Daoy (cell line): ENCODE measurements around the gene RRH. TPM values are rescaled to one million over a fixed set of nuclear protein-coding genes. Genes with fewer than 3 reads are reported as not detected.
"Not testable (repeated sequence)": the region's sequence is repeated elsewhere in the genome, so short reads cannot be mapped to it uniquely, and the experiment has no call there.

Experiments used
- DNase-seq: peaks from one replicate; pipeline ENCODE4 v3.0.0-alpha.2; 2015; ENCODE audit warnings: low read depth
- total RNA-seq: library from RNA; depleted of rRNA; stranded (reverse); fragments of >200 nt; shearing (Covaris generic); gene quantifications from 2 replicates; pipeline ENCODE4 v1.2.3, GENCODE V29; 2014

Gene RRH
- total RNA-seq, 1 experiment from 2014 or later, result not detected

- DNase-seq, result no peak
Observed at GRCh38 chr4:109846395-109847098, 18.8 kb downstream of the RRH start.

- DNase-seq, result no peak
Observed at GRCh38 chr4:109847896-109848442, 20.2 kb downstream of the RRH start, which contains the start of gene LRIT3. LRIT3 (plus strand) TSS chr4:109848107; CDS start chr4:109848202, 95 bp downstream.

- no peak for DNase-seq
Observed at GRCh38 chr4:109848501-109848900, 20.7 kb downstream of the RRH start.

GRCh38 chr4:109850601-109851000, 22.8 kb downstream of the RRH start:
- no peak for DNase-seq

- DNase-seq, result not testable (repeated sequence)
Observed at GRCh38 chr4:109859426-109860300, 31.9 kb downstream of the RRH start.

- DNase-seq, result no peak
Observed at GRCh38 chr4:109861271-109861670, 33.5 kb downstream of the RRH start.

DNA sequence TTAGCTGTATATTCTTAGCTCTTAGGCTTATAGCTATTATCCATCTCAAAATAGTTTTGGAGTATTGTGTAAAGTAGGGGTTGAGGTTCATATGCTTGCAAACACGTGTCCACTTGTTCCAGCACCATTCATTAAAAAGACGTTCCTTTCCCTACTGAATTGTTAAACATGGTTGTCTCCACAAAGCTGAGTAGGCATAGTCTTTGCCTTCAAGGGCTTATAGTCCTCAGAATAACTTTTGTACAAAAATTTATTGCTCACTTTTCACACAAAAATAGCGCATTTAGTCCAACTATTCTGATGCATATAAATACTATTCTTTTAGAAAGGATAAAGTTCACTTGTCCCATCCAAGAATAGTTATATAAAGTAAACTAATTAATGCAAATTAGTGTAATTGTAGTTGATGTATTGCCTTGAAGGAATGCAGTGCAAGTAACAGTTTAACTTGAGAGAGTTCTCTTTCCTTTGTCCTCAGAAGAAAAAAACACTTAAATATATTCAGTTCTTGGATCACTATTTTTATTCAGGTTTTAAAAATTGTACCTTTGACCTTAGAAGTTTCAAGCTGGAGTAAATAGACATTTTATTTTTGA, 34.2 kb downstream of the RRH start:
- DNase-seq, result no peak

DNA sequence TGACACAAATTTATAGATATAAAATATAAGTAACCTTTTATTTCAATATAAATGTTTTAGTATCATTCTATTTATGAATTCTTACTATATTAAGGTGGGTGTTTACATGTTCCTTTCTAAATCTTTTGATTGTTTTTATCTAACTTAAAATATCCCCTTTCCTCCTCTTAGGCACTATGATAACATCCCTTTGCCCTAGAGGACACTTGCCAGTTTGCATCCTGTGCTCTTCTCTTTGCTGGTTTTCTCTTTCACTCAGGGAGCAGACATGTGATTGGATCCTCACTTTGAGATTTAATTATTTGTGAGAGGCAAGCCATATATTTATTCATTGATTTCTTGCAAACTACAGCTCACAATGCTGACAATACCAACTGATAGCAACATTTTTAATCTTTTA, 36.4 kb downstream of the RRH start:
- DNase-seq, result no peak

- no peak for DNase-seq
Observed at GRCh38 chr4:109870061-109870460, 42.3 kb downstream of the RRH start.

DNA sequence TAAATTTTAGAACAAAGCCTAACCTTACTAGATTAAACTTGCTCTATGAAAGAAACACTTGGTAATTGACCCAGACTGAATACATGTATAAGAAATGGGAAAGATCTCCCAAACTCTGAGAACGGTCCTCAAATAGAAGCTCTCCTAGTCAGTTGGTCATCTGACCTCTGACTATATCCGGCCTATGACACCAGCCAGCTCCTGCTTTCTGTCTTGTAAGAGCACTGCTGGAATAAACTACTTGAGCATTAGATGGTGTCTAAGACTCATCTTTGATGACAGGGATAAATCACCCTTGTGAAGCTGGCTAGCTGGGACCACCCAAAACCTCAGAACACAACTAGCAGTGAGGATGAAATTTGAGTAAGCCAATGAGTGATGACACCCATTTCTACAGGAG, 44.3 kb downstream of the RRH start:
- DNase-seq, result no peak

DNA sequence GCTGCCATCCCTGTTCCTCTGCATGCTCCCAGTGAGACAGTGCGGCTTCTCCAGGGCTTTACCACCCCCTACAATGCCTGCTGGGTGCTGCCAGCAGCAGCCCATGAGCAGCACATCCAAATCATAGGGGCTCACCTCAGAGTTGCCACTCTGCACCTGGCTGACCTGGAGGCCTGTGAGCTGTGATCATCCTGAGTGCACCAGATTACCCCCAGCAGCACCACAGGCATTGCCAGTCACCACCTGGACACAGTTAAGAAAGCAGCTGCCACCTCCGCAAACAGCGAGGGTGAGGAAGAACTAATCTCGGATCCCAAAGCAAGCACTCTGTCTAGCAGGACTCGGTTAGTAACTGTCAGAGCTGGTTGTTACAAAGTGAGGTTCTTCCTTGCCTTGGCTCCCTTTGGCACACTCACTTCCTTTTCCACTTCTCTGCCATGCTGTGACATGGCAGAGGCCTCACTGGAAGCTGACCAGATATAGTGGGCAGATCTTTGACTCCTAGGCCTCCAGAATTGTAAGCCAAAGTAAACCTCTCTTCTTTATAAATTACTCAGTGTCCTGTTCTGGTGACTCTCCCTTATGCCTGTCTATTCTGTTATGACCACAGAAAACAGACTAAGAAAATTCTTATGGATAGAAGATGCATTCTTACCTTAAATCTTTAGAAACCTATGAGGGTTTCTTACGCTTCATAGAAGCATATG, 45.3 kb downstream of the RRH start:
- DNase-seq, result no peak

DNA sequence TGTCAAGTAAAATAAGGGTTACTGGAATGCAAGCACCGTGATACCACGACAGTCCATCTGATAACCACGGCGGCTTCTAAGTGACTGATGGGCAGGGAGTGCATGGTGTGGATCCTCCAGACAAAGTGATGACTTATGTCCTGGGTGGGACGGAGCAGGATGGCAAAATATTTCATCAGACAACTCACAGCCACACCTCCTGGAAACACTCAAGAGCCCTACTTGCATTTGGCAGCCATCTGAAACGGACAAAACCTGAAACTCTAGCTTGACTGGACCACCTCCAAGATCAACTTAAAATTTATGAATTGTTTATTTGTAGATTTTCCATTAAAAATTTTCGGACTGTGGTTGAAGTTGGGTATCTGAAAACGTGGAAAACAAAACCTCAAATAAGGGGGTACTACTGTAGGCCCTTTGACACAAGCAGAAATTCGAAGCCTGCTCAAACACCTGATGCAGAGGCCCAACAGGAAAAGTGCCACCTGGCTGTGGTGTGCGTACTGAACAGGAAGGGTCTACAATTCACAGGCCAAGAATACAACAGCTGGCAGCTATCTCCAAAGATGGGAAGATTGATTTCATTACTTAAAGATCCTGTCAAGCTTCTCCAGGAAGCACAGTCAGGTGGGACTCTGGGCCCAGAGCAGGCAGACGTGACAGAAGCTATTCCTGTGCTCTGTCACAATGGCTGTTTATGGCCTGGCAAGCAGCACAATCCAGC, 46.2 kb downstream of the RRH start:
- DNase-seq, result no peak

GRCh38 chr4:109875106-109875505, 47.3 kb downstream of the RRH start:
- no peak for DNase-seq

DNA sequence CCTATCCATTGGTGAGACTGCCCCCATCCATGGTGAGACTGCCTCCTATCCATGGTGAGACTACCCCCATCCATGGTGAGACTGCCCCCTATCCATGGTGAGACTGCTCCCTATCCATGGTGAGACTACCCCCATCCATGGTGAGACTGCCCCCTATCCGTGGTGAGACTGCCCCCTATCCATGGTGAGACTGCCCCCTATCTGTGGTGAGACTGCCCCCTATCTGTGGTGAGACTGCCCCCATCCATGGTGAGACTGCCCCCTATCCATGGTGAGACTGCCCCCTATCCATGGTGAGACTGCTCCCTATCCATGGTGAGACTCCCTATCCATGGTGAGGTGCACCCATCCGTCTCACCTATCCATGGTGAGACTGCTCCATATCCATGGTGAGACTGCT, 47.8 kb downstream of the RRH start:
- DNase-seq, result not testable (repeated sequence)

DNA sequence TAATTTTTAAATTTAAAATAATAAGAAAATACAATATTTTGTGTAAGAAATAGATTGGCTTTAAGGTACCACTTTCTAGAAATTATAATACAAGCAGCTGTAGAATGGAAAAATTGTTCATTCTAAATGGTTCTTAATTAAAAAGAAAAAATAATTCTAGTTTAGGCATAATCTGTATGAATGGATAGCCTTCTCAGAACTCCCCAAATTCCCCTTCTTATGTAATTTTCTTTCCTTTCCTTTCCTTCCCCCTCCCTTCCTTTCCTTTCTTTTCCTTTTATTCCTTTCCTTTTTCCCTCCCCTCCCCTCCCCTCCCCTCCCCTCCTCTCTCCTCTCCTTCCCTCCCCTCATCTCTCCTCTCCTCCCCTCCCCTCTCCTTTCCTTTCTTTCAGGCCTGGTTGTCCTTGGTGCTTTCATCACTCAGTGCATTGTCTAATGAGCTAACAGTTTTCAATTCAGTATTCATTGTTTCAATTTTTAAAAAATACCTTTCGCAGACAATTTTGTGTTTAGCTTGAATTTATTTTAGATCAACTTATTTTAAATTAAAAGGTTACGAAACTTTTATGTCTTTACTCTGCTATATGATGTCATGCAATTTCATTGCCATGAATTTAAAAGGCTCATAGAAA, 49.0 kb downstream of the RRH start:
- no peak for DNase-seq

DNA sequence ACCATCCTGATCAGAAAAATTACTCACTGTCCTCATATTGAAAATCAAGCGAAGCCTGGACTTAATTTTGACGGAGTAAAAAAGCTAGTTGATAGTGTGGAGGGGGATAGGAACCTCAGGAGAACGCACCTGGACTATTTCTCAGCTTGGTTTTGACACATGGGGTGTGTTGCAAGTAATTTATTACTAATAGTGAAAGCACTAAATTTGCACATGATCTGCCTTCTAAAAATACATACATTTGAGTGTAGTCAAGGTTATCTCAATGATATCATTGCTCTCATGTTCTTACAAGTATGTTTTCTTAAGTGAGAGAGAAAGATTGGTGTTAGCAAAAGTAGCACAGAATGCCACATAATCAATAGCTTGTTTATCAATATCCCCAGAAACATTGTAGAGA, 49.6 kb downstream of the RRH start:
- no peak for DNase-seq

DNA sequence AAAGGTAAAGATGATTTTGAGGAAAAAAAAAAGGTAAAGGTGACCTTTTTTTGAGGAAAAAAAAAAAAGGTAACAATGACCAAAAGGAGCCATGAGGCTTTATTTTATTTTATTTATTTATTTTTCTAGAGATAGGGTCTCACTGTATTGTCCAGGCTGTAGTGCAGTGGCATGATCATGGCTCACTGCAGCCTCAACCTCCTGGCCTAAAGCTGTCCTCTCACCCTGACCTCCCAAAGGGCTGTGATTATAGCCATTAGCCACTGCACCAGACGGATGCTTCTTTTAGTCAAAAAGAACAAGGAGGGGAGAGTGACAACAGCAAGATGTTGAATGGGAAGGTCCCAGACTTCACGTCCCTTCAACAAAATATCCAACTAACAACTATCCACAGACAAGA, 50.6 kb downstream of the RRH start:
- no peak for DNase-seq

DNA sequence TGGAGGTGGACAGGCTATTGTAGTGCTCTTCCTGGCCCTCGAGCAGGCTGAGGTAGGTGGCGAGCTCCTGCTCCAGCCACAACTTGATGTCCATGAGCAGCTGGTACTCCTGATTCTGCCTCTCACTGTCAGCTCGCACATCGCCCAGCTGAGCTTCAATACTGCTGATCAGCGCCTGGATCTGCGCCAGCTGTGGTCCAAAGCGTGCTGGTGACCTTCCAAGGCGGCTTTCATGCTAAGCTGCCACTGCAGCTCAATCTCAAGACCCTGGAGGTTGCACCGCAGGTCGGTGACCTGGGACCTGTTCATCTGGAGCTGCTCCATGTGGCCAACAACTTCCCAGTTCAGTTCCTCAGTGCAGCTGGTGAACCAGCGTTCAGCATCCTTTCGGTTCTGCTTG, 51.3 kb downstream of the RRH start:
- DNase-seq, result no peak

- DNase-seq, result no peak
Observed at GRCh38 chr4:109879636-109880314, 52.0 kb downstream of the RRH start.

- DNase-seq, result no peak
Observed at GRCh38 chr4:109886303-109886702, 58.5 kb downstream of the RRH start.
